ENCODE measurements around the gene TRMT11.

GRCh38 chr6:126033696-126034095 is 47.4 kb downstream of the TRMT11 start:
- peak in 4 of 6 experiments; percentile 17 to 51 (median 46) for TF ChIP-seq CTCF (IDR thresholded peaks at IDR 0.05)
- TF ChIP-seq POLR2A (IDR thresholded peaks at IDR 0.05) = no peak

Measured in thyroid gland (tissue), 4 donors.